Measurements from ENCODE around the gene FGGY. TPM values are rescaled to one million over a fixed set of nuclear protein-coding genes. Genes with fewer than 3 reads are reported as not detected.
"Not testable (repeated sequence)": the region's sequence is repeated elsewhere in the genome, so short reads cannot be mapped to it uniquely, and the experiment has no call there.

FGGY gene
- total RNA-seq, 2 donors from 2014 or later = 14.1 to 14.8 TPM

DNA sequence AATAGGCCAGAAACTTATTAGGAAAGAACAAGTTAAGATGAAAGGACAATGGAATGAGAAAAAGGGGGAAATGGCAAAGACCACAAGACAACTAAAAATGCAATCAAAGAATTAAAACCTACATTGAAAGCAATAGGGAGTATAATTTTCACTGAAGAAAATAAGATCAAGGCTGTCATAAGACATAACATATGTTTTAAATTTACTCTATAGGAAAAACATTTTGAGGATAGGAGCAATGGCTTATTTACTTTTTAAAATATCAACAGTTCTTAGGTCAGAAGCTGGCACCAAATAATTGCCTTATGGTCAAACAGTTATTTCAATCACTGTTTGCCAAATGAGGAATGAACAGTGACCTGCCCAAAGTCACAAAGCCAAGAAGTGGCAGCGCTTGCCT is 346.6 kb downstream of the FGGY start:
- Mint-ChIP-seq H3K9me3 (peaks cover 5% of the 10 kb centered on the region), H3K27ac (no peak overlapping the region), H3K27me3 (ENCODE audit: insufficient read depth) (no peaks in the 10 kb centered on the region), H3K4me1 (peaks cover 7% of the 10 kb centered on the region), H3K4me3 (no peak overlapping the region), H3K36me3 (ENCODE audit: low read depth) (peaks cover 5% of the 10 kb centered on the region)
- Histone ChIP-seq H3K27me3 (ENCODE audit: control insufficient read depth, insufficient read depth, low read length, poor library complexity, severe bottlenecking) (no peaks in the 10 kb centered on the region), H3K9ac (ENCODE audit: extremely low read depth, low read length, poor library complexity, severe bottlenecking) (no peak overlapping the region), H3K4me3 (ENCODE audit: low read length) (no peak overlapping the region), H3K4me1 (ENCODE audit: control insufficient read depth, insufficient read depth, low read length) (no peaks in the 10 kb centered on the region), H3K9me3 (ENCODE audit: control insufficient read depth, low read length) (no peaks in the 10 kb centered on the region), H3K36me3 (ENCODE audit: control insufficient read depth, insufficient read depth, low read length) (no peaks in the 10 kb centered on the region), H3K27ac (ENCODE audit: low read depth, low read length) (no peak overlapping the region)
- 83 to 100% methylated on average over 1 of the region's 1 CpG for WGBS, 2 experiments (ENCODE audit: insufficient coverage in 1 of 2, insufficient read length in 1 of 2)
- TF ChIP-seq, protein P1, sequence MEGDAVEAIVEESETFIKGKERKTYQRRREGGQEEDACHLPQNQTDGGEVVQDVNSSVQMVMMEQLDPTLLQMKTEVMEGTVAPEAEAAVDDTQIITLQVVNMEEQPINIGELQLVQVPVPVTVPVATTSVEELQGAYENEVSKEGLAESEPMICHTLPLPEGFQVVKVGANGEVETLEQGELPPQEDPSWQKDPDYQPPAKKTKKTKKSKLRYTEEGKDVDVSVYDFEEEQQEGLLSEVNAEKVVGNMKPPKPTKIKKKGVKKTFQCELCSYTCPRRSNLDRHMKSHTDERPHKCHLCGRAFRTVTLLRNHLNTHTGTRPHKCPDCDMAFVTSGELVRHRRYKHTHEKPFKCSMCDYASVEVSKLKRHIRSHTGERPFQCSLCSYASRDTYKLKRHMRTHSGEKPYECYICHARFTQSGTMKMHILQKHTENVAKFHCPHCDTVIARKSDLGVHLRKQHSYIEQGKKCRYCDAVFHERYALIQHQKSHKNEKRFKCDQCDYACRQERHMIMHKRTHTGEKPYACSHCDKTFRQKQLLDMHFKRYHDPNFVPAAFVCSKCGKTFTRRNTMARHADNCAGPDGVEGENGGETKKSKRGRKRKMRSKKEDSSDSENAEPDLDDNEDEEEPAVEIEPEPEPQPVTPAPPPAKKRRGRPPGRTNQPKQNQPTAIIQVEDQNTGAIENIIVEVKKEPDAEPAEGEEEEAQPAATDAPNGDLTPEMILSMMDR (conservative IDR thresholded peaks at IDR 0.05) = no peak
- DNase-seq = no peak

DNA sequence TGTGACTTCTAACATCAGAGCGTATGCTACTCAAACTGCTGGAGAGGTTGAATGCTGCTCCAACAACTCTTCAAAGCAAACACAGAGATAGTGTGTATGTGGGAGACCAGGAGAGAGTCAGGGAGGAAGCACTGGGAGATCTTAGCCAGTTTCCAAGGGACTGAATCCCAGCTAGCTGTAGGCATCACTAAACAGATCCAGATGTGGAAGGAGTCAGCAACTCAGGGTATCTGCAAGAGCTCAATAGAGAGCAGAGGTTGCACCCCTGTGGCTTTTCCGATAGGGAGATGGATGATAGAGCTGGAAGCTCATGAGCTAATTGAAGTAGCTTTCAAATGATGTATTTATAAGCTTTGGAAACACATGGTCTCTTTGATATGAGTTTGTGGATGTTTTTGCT is 349.0 kb downstream of the FGGY start:
- 92% methylated on average over 2 of the region's 2 CpGs; no CpG with 5 or more reads in 1 of the 2 experiments for WGBS, 2 experiments (ENCODE audit: insufficient coverage in 1 of 2, insufficient read length in 1 of 2)
- DNase-seq = no peak
- H3K27me3 Mint-ChIP-seq (ENCODE audit: insufficient read depth) = no peaks in the 10 kb centered on the region
- no peaks in the 10 kb centered on the region for H3K4me1 ChIP-seq (ENCODE audit: control insufficient read depth, insufficient read depth, low read length)
- TF ChIP-seq, protein P1 (conservative IDR thresholded peaks at IDR 0.05) = no peak
- no peak overlapping the region for H3K27ac Mint-ChIP-seq
- H3K36me3 ChIP-seq (ENCODE audit: control insufficient read depth, insufficient read depth, low read length) = no peaks in the 10 kb centered on the region
- no peak overlapping the region for H3K27ac ChIP-seq (ENCODE audit: low read depth, low read length)
- H3K9me3 Mint-ChIP-seq = peaks cover 5% of the 10 kb centered on the region
- peaks cover 7% of the 10 kb centered on the region for H3K4me1 Mint-ChIP-seq
- H3K36me3 Mint-ChIP-seq (ENCODE audit: low read depth) = no peaks in the 10 kb centered on the region
- no peak overlapping the region for H3K4me3 Mint-ChIP-seq
- no peak overlapping the region for H3K9ac ChIP-seq (ENCODE audit: extremely low read depth, low read length, poor library complexity, severe bottlenecking)
- H3K9me3 ChIP-seq (ENCODE audit: control insufficient read depth, low read length) = no peaks in the 10 kb centered on the region
- H3K27me3 ChIP-seq (ENCODE audit: control insufficient read depth, insufficient read depth, low read length, poor library complexity, severe bottlenecking) = no peaks in the 10 kb centered on the region
- H3K4me3 ChIP-seq (ENCODE audit: low read length) = no peak overlapping the region

GRCh38 chr1:59653142-59653958 is 356.5 kb downstream of the FGGY start:
- not testable (repeated sequence) for H3K27ac ChIP-seq (ENCODE audit: low read depth, low read length); H3K27me3 Mint-ChIP-seq (ENCODE audit: insufficient read depth); H3K36me3 Mint-ChIP-seq (ENCODE audit: low read depth); H3K9ac ChIP-seq (ENCODE audit: extremely low read depth, low read length, poor library complexity, severe bottlenecking); H3K36me3 ChIP-seq (ENCODE audit: control insufficient read depth, insufficient read depth, low read length); H3K4me1 ChIP-seq (ENCODE audit: control insufficient read depth, insufficient read depth, low read length); H3K4me3 ChIP-seq (ENCODE audit: low read length); H3K27me3 ChIP-seq (ENCODE audit: control insufficient read depth, insufficient read depth, low read length, poor library complexity, severe bottlenecking); H3K9me3 ChIP-seq (ENCODE audit: control insufficient read depth, low read length); DNase-seq; H3K4me1 Mint-ChIP-seq
- Mint-ChIP-seq H3K27ac (peak overlapping the region; percentile 1), H3K4me3 (peak overlapping the region; percentile 14), H3K9me3 (peaks cover 13% of the 10 kb centered on the region)
- WGBS, 2 experiments (ENCODE audit: insufficient coverage in 1 of 2, insufficient read length in 1 of 2) = 89 to 96% methylated on average over 5 to 22 of the region's 30 CpGs

Data from endodermal cell (in vitro differentiated cells).